ENCODE measurements around the gene VWA1.

- TF ChIP-seq FOSL2 (IDR thresholded peaks at IDR 0.05), result no peak
- TF ChIP-seq FOSL2 (CRISPR knock-in tag; IDR thresholded peaks at IDR 0.05), result no peak
- TF ChIP-seq POLR2A (IDR thresholded peaks at IDR 0.05; ENCODE audit: low read length), result no peak
- no peak for TF ChIP-seq USF2 (IDR thresholded peaks at IDR 0.05)
- TF ChIP-seq REST (IDR thresholded peaks at IDR 0.05), result no peak
- no peak for TF ChIP-seq CTCF (IDR thresholded peaks at IDR 0.05)
- no peak for TF ChIP-seq FOSB (CRISPR knock-in tag; IDR thresholded peaks at IDR 0.05)
- no peak for TF ChIP-seq ESRRA (IDR thresholded peaks at IDR 0.05; ENCODE audit: borderline replicate concordance, low read length)
- TF ChIP-seq HOXA7 (CRISPR knock-in tag; IDR thresholded peaks at IDR 0.05), result no peak
- no peak for TF ChIP-seq MAFK (IDR thresholded peaks at IDR 0.05; ENCODE audit: partially characterized antibody)
- TF ChIP-seq EP300 (IDR thresholded peaks at IDR 0.05), result no peak
- TF ChIP-seq ZSCAN20 (CRISPR knock-in tag; IDR thresholded peaks at IDR 0.05), result no peak
- TF ChIP-seq EHF (CRISPR knock-in tag; IDR thresholded peaks at IDR 0.05), result no peak
- no peak for TF ChIP-seq JUN (IDR thresholded peaks at IDR 0.05)
These were observed 7.7 kb upstream of the VWA1 start for GRCh38 chr1:1427820-1428148.
